HG02759 (cell line): ENCODE data around the gene GNAO1.
"Not testable (repeated sequence)": the region's sequence is repeated elsewhere in the genome, so short reads cannot be mapped to it uniquely, and the experiment has no call there.

Experiments
- ATAC-seq: cut with Tn5 transposase; IDR thresholded peaks from one replicate; pipeline ENCODE4 v1.9.1; 2021; ENCODE audit warnings: mild to moderate bottlenecking, moderate library complexity; ENCODE audit not compliant: unreplicated experiment

Gene GNAO1

DNA sequence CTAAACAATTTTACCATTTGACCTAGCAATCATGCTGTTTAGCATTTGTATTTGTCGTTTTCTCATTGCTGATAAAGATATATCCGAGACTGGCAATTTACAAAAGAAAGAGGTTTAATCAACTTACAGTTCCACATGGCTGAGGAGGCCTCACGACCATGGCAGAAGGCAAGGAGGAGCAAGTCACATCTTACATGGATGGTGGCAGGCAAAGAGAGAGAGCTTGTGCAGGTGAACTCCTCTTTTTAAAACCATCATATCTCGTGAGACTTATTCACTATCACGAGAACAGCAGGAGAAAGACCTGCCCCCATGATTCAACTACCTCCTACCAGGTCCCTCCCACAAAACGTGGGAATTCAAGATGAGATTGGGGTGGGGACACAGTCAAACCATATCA lies 187.8 kb downstream of the GNAO1 start:
- not testable (repeated sequence) for ATAC-seq

- not testable (repeated sequence) for ATAC-seq
Observed at GRCh38 chr16:56380778-56381485, 189.6 kb downstream of the GNAO1 start.

- ATAC-seq = no peak
Observed at GRCh38 chr16:56382459-56382858, 191.2 kb downstream of the GNAO1 start.

- ATAC-seq = no peak
Observed at GRCh38 chr16:56382901-56383355, 191.6 kb downstream of the GNAO1 start.

- no peak for ATAC-seq
Observed at GRCh38 chr16:56384074-56384721, 192.9 kb downstream of the GNAO1 start.

DNA sequence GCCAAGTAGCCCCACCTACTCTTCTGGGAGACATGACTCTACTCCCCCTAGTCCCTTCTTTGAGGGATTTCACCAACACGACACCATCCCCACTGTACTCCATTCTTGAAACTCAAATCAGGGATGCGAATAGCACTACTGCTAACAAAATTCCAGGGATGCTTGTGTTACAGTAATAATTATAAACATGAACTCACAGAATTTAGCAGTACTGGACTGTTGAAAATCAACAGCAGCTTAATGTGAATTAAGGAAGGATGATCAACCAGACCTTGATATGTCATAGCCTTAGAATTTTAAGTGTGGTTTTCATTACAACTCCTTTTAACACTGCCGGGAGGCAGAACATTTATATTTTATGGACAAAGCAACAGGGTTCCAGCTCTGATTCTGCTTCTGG lies 196.1 kb downstream of the GNAO1 start:
- ATAC-seq = no peak

GRCh38 chr16:56388209-56388608 lies 196.9 kb downstream of the GNAO1 start:
- ATAC-seq = no peak

DNA sequence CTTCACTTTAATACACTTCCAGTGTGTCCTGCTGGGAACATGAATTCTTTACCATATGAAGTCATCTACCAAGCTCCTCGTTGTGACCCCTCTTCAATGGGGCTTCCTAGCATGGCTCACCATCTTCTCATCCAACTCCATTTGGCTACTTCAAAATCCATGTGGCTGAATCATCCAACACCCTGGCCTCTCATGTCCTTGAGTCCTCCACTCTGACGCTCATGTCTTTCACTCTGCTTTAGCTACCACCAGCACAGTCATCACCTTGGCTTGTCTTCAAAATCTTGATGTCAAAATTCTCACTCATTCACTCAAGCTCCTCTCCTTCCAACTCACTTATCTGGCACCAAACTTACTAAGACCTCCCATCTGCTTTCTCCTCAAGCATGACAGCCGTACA lies 198.3 kb downstream of the GNAO1 start:
- ATAC-seq = no peak

- not testable (repeated sequence) for ATAC-seq
Observed at GRCh38 chr16:56396724-56397123, 205.4 kb downstream of the GNAO1 start.

DNA sequence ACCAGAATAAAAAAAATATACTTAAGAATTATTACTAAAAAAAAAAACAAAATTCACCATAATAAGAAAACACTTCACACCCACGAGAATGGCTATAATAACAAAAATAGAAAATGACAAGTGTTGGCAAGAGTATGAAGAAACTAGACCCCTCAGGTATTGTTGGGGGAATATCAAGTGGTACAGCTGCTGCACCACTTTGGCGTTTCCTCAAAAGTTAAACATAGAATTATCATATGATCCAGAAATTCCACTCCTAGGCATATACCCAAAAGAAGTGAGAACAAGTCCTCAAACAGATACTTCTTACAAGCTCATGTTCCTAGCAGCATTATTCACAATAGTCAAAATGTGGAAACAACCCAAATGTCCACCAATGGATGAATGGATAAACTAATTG lies 207.8 kb downstream of the GNAO1 start:
- no peak for ATAC-seq

GRCh38 chr16:56399486-56399885 lies 208.2 kb downstream of the GNAO1 start:
- ATAC-seq = no peak

DNA sequence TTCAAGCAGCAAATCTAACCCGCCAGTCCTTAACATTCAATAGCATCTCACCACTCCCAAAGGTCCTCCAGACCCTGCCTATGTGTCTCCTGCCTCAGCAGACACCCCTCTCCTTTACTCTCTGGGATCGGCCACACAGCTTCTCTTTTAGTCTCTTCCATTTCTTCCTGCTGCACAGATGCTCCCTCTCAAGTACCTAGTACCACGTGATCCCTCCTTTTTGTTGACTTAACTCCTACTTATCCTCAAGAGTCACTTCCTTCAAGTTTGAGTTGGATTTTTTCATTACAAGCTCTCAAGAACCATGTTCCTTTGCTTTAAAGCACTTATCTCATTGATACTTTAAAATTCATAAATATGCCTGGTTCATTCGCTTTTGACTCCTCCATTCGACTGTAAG lies 209.2 kb downstream of the GNAO1 start:
- no peak for ATAC-seq

DNA sequence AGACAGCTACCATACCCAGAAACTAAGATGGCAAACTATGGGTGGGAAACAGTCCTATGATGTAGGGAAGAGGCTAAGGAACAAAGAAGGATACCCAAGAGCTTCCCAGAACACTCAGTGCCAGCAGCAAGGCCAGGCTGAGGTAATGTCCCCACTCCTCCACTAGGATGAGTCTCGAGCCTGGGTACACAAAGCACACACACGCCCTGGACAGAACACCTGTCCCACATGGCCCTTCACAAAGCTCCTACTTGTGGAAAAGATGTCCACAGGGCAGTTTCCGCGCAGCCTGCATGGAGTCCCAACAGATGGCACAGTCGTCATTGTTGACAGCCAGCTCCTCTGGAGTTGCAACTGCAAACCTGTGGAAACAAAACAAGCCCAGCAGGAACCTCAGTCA lies 210.2 kb downstream of the GNAO1 start:
- peak; percentile 42 for ATAC-seq

GRCh38 chr16:56405977-56406672 lies 214.8 kb downstream of the GNAO1 start:
- no peak for ATAC-seq
